Tibial artery (tissue), 4 donors: ENCODE results near the gene RPP14.

Experiments used
- DNase-seq, 2 donors: peaks; one replicate each; pipeline ENCODE4 v3.0.0-alpha.2; 2019
- H3K27ac ChIP-seq, 2 donors: fragments of 200-600 bp; sonication (generic) in 1 of 2; 1 replicate in 1 of 2; 2 replicates in 1 of 2; pipeline ENCODE4 v1.5.1; 2018 to 2019; ENCODE audit warnings: mild to moderate bottlenecking in 1 of 2
- H3K27me3 ChIP-seq, 2 donors: fragments of 200-600 bp; sonication (generic) in 1 of 2; one replicate each; pipeline versions ENCODE4 v1.5.1 to v1.6.0; 2016 to 2019
- H3K36me3 ChIP-seq, 3 donors: fragments of 200-600 bp; sonication (generic) in 2 of 3; one replicate each; pipeline ENCODE4 v1.5.1; 2016 to 2019; ENCODE audit warnings: mild to moderate bottlenecking in 2 of 3
- H3K4me1 ChIP-seq, 4 donors: fragments of 200-600 bp; sonication (generic) in 2 of 4; 1 replicate in 3 of 4; 2 replicates in 1 of 4; pipeline ENCODE4 v1.5.1; 2016 to 2019
- H3K4me3 ChIP-seq, 2 donors: fragments of 200-600 bp; sonication (generic) in 1 of 2; 1 replicate in 1 of 2; 2 replicates in 1 of 2; pipeline ENCODE4 v1.5.1; 2018 to 2019; ENCODE audit warnings: mild to moderate bottlenecking in 2 of 2
- H3K9me3 ChIP-seq, 3 donors: fragments of 200-600 bp; sonication (generic) in 1 of 3; one replicate each; pipeline ENCODE4 v1.5.1; 2016 to 2019
- CTCF ChIP-seq, 2 experiments: fragments of 200-600 bp in 1 of 2; fragments of 450-650 bp in 1 of 2; IDR thresholded peaks; one replicate each; pipeline ENCODE4 v1.5.1; 2017 to 2019; ENCODE audit warnings: antibody characterized with exemption in 2 of 2, mild to moderate bottlenecking in 1 of 2, moderate library complexity in 1 of 2
- intact Hi-C: fragments of 100-400 bp; cut with DNase I; formaldehyde crosslinking; loops from one replicate; pipeline ENCODE4 v1.15.0; 2023; ENCODE audit warnings: low total_unique reads

Gene RPP14

DNA sequence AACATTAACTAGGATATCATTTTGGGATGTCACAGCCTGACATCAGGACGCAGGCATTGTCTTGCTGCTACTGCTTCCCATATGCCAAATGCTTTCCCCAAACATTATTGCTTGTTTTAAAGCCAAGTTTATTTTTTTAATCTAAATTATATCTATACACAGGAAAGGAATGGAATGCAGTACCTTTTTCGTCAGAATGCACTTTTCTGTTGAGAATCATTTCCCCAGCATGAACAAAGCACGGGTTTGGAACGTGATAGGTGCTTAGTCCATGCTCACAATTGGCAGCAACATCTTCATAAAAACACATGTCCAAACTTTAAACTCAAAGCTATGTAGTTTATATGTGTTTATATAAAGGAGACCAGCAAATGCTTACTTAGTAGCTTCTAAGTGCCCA, 52.8 kb downstream of the RPP14 start:
- intact Hi-C loops: no loop called here
- no peak for TF ChIP-seq CTCF (IDR thresholded peaks at IDR 0.05)

GRCh38 chr3:58359621-58360020, 53.6 kb downstream of the RPP14 start:
- Histone ChIP-seq H3K4me3 (no peak overlapping the region), H3K36me3 (no peaks in the 10 kb centered on the region), H3K9me3 (no peaks in the 10 kb centered on the region), H3K4me1 (peaks cover 0 to 3% (median 0%) of the 10 kb centered on the region in 4 donors), H3K27me3 (no peaks in the 10 kb centered on the region), H3K27ac (no peak overlapping the region)
- intact Hi-C loops: no loop called here
- no peak for DNase-seq
- TF ChIP-seq CTCF (IDR thresholded peaks at IDR 0.05): no peak

More for the DNA sequence above, 52.8 kb downstream of the RPP14 start:
- Histone ChIP-seq H3K36me3 (no peaks in the 10 kb centered on the region), H3K4me1 (peaks cover 0 to 3% (median 0%) of the 10 kb centered on the region in 4 donors), H3K27ac (no peak overlapping the region), H3K9me3 (no peaks in the 10 kb centered on the region), H3K4me3 (no peak overlapping the region), H3K27me3 (no peaks in the 10 kb centered on the region)
- DNase-seq: no peak

GRCh38 chr3:58361866-58362265, 55.8 kb downstream of the RPP14 start:
- TF ChIP-seq CTCF (IDR thresholded peaks at IDR 0.05): no peak
- DNase-seq: no peak
- intact Hi-C loops: no loop called here
- no peaks in the 10 kb centered on the region for H3K4me1 ChIP-seq
- no peaks in the 10 kb centered on the region for H3K36me3 ChIP-seq
- no peaks in the 10 kb centered on the region for H3K9me3 ChIP-seq
- H3K27ac ChIP-seq: no peak overlapping the region
- H3K27me3 ChIP-seq: no peaks in the 10 kb centered on the region
- H3K4me3 ChIP-seq: no peak overlapping the region

DNA sequence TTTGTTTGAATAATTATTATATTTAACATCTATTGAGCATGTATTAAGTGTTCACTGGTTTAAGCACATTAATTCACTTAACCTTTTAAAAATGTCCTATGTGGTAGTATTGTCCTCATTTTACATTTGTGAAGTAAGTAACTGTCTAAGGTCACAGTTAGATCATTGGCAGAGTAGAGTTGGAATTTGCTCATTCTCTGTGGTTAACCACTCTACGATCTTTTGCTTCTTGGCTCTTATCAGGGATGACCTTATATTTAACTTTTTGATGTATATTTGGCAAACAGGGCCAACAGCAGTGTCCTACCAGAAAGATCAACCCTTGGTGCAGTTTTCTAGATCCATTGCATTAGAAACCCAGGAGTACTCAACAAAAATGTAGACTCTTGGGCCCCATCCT, 60.7 kb downstream of the RPP14 start:
- Histone ChIP-seq H3K36me3 (peaks cover 0 to 10% (median 0%) of the 10 kb centered on the region in 3 donors), H3K27me3 (no peaks in the 10 kb centered on the region), H3K4me3 (no peak overlapping the region), H3K4me1 (no peaks in the 10 kb centered on the region), H3K27ac (no peak overlapping the region), H3K9me3 (no peaks in the 10 kb centered on the region)
- no peak for TF ChIP-seq CTCF (IDR thresholded peaks at IDR 0.05)
- no peak for DNase-seq
- intact Hi-C loops: no loop called here

GRCh38 chr3:58369038-58369437, 63.0 kb downstream of the RPP14 start:
- no peaks in the 10 kb centered on the region for H3K27me3 ChIP-seq
- H3K27ac ChIP-seq: no peak overlapping the region
- no peak overlapping the region for H3K4me3 ChIP-seq
- intact Hi-C loops: no loop called here
- no peak for DNase-seq
- no peak for TF ChIP-seq CTCF (IDR thresholded peaks at IDR 0.05)
- no peaks in the 10 kb centered on the region for H3K9me3 ChIP-seq
- H3K4me1 ChIP-seq: no peaks in the 10 kb centered on the region
- peaks cover 0 to 10% (median 0%) of the 10 kb centered on the region in 3 donors for H3K36me3 ChIP-seq
